Central memory CD8-positive, alpha-beta T cell (primary cell): ENCODE data around the gene IPO11.

Source experiments
- ATAC-seq: fragments of 150-1000 bp; cut with Tn5 transposase; replicated peaks from 2 replicates; pipeline ENCODE4 v1.10.0; 2022; ENCODE audit warnings: mild to moderate bottlenecking, moderate FRiP score, moderate number of reproducible peaks; ENCODE audit not compliant: poor library complexity, severe bottlenecking; ENCODE audit errors: extremely low read depth
- DNase-seq, 2 donors: peaks; one replicate each; pipeline ENCODE4 v3.0.0; 2021; ENCODE audit warnings: low spot score in 2 of 2
- H3K27ac Mint-ChIP-seq: one replicate; pipeline ENCODE4 v1.8.0; 2022; ENCODE audit warnings: low read depth, mild to moderate bottlenecking, moderate library complexity, mixed read lengths
- H3K27me3 Mint-ChIP-seq: one replicate; pipeline ENCODE4 v1.8.0; 2022; ENCODE audit warnings: mixed read lengths
- H3K36me3 Mint-ChIP-seq: one replicate; pipeline ENCODE4 v1.8.0; 2022; ENCODE audit warnings: mild to moderate bottlenecking, moderate library complexity, mixed read lengths; ENCODE audit not compliant: insufficient read depth
- H3K4me1 Mint-ChIP-seq: one replicate; pipeline ENCODE4 v1.8.0; 2022; ENCODE audit warnings: mixed read lengths
- H3K4me3 Mint-ChIP-seq: one replicate; pipeline ENCODE4 v1.8.0; 2022; ENCODE audit warnings: mild to moderate bottlenecking, moderate library complexity, mixed read lengths
- H3K9me3 Mint-ChIP-seq: one replicate; pipeline ENCODE4 v1.8.0; 2022; ENCODE audit warnings: mixed read lengths

IPO11 gene

GRCh38 chr5:62412549-62413329, at the start of gene IPO11:
Gene IPO11 (plus strand): TSS chr5:62412763. CDS start chr5:62437280, 24,517 bp downstream.
- Mint-ChIP-seq H3K4me3 (peak within 1 kb of the TSS; percentile 90), H3K27ac (peak within 1 kb of the TSS; percentile 93), H3K27me3 (no peaks in the 10 kb centered on the region), H3K4me1 (peaks cover 23% of the 10 kb centered on the region), H3K36me3 (peaks cover 12% of the 10 kb centered on the region), H3K9me3 (no peaks in the 10 kb centered on the region)
- DNase-seq = peak; percentile 98 to 99
- ATAC-seq = peak; percentile 90

GRCh38 chr5:62369039-62369438, 43.5 kb upstream of the IPO11 start:
- DNase-seq (no peak), ATAC-seq (no peak)
- Mint-ChIP-seq H3K27ac (no peak overlapping the region), H3K4me1 (peaks cover 12% of the 10 kb centered on the region), H3K27me3 (no peaks in the 10 kb centered on the region), H3K4me3 (no peak overlapping the region), H3K9me3 (no peaks in the 10 kb centered on the region), H3K36me3 (peaks cover 43% of the 10 kb centered on the region)

- DNase-seq (no peak), ATAC-seq (no peak)
- Mint-ChIP-seq H3K4me1 (peaks cover 6% of the 10 kb centered on the region), H3K4me3 (no peak overlapping the region), H3K27me3 (no peaks in the 10 kb centered on the region), H3K27ac (no peak overlapping the region), H3K36me3 (peaks cover 36% of the 10 kb centered on the region), H3K9me3 (no peaks in the 10 kb centered on the region)
These were observed 41.2 kb upstream of the IPO11 start for GRCh38 chr5:62371409-62371808.

GRCh38 chr5:62372600-62372999, 40.0 kb upstream of the IPO11 start:
- ATAC-seq (no peak), DNase-seq (no peak)
- Mint-ChIP-seq H3K9me3 (no peaks in the 10 kb centered on the region), H3K4me3 (no peak overlapping the region), H3K27me3 (no peaks in the 10 kb centered on the region), H3K4me1 (peaks cover 6% of the 10 kb centered on the region), H3K27ac (peak overlapping the region; percentile 14), H3K36me3 (peaks cover 42% of the 10 kb centered on the region)

- no peak for ATAC-seq
- H3K4me3 Mint-ChIP-seq = no peak overlapping the region
- H3K27me3 Mint-ChIP-seq = no peaks in the 10 kb centered on the region
- peaks cover 46% of the 10 kb centered on the region for H3K36me3 Mint-ChIP-seq
- DNase-seq = no peak
- H3K27ac Mint-ChIP-seq = peak overlapping the region; percentile 35
- H3K9me3 Mint-ChIP-seq = no peaks in the 10 kb centered on the region
- H3K4me1 Mint-ChIP-seq = peaks cover 6% of the 10 kb centered on the region
These were observed 39.2 kb upstream of the IPO11 start for GRCh38 chr5:62373382-62373781.

GRCh38 chr5:62374090-62374489, 38.5 kb upstream of the IPO11 start:
- Mint-ChIP-seq H3K9me3 (no peaks in the 10 kb centered on the region), H3K4me1 (peaks cover 6% of the 10 kb centered on the region), H3K27ac (peak overlapping the region; percentile 35), H3K27me3 (no peaks in the 10 kb centered on the region), H3K4me3 (no peak overlapping the region), H3K36me3 (peaks cover 53% of the 10 kb centered on the region)
- no peak for DNase-seq
- no peak for ATAC-seq

GRCh38 chr5:62375627-62376026, 36.9 kb upstream of the IPO11 start:
- no peak for DNase-seq
- Mint-ChIP-seq H3K4me1 (peaks cover 7% of the 10 kb centered on the region), H3K27me3 (no peaks in the 10 kb centered on the region), H3K27ac (no peak overlapping the region), H3K36me3 (peaks cover 63% of the 10 kb centered on the region), H3K4me3 (no peak overlapping the region), H3K9me3 (no peaks in the 10 kb centered on the region)
- ATAC-seq = no peak

GRCh38 chr5:62376064-62376463, 36.5 kb upstream of the IPO11 start:
- Mint-ChIP-seq H3K4me1 (peaks cover 5% of the 10 kb centered on the region), H3K9me3 (no peaks in the 10 kb centered on the region), H3K27me3 (no peaks in the 10 kb centered on the region), H3K4me3 (no peak overlapping the region), H3K36me3 (peaks cover 67% of the 10 kb centered on the region), H3K27ac (peak overlapping the region; percentile 35)
- ATAC-seq (no peak), DNase-seq (no peak)

GRCh38 chr5:62385131-62385530, 27.4 kb upstream of the IPO11 start:
- Mint-ChIP-seq H3K27me3 (no peaks in the 10 kb centered on the region), H3K36me3 (peaks cover 80% of the 10 kb centered on the region), H3K4me1 (peaks cover 3% of the 10 kb centered on the region), H3K9me3 (no peaks in the 10 kb centered on the region), H3K27ac (no peak overlapping the region), H3K4me3 (no peak overlapping the region)
- no peak for ATAC-seq
- DNase-seq = no peak

- Mint-ChIP-seq H3K9me3 (no peaks in the 10 kb centered on the region), H3K27ac (no peak overlapping the region), H3K4me3 (no peak overlapping the region), H3K36me3 (peaks cover 72% of the 10 kb centered on the region), H3K4me1 (no peaks in the 10 kb centered on the region), H3K27me3 (no peaks in the 10 kb centered on the region)
- DNase-seq (no peak), ATAC-seq (no peak)
These were observed 26.7 kb upstream of the IPO11 start for GRCh38 chr5:62385816-62386400.

GRCh38 chr5:62386824-62387223, 25.7 kb upstream of the IPO11 start:
- ATAC-seq = no peak
- Mint-ChIP-seq H3K4me3 (no peak overlapping the region), H3K9me3 (no peaks in the 10 kb centered on the region), H3K27me3 (no peaks in the 10 kb centered on the region), H3K4me1 (no peaks in the 10 kb centered on the region), H3K36me3 (peaks cover 68% of the 10 kb centered on the region), H3K27ac (peak overlapping the region; percentile 35)
- DNase-seq = no peak

- Mint-ChIP-seq H3K9me3 (no peaks in the 10 kb centered on the region), H3K36me3 (peaks cover 52% of the 10 kb centered on the region), H3K4me1 (peaks cover 6% of the 10 kb centered on the region), H3K27ac (peak overlapping the region; percentile 65), H3K4me3 (no peak overlapping the region), H3K27me3 (no peaks in the 10 kb centered on the region)
- ATAC-seq (no peak), DNase-seq (no peak)
These were observed 17.2 kb upstream of the IPO11 start for GRCh38 chr5:62395210-62395950.
